ENCODE data around the gene PCSK4. TPM values are rescaled to one million over a fixed set of nuclear protein-coding genes. Genes with fewer than 3 reads are reported as not detected.

PCSK4 gene
- total RNA-seq, 1 experiment from 2014 or later, result 11.1 TPM

DNA sequence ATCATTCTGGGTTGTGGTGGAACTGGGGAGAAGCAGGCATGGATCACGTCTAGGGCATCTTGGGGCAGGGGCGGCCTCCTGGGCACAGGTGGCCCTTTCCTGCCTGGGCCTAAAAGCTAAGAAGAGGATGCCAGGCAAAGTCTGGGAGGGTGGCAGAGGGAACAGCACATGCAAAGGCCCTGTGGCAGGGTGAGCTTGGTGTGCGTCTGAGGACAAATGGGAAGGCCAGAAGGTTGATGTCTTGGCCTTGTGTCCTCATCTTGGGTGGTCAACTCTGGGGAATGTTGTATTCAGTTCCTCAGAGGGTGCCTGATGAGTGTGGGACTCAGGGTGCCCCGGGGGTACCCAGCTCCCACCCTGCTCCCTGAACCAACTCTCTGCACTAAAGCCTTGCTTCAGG, 28.3 kb upstream of the PCSK4 start:
- no peaks in the 10 kb centered on the region for H3K36me3 ChIP-seq (ENCODE audit: control insufficient read depth in 1 of 2, insufficient read depth in 2 of 2, low read length in 2 of 2)
- H4K20me1 ChIP-seq (ENCODE audit: insufficient read depth), result no peaks in the 10 kb centered on the region
- POLR2A ChIA-PET, result no interaction called here
- peaks cover 3 to 9% of the 10 kb centered on the region in 2 experiments for H3K4me1 ChIP-seq (ENCODE audit: control insufficient read depth in 1 of 2, insufficient read depth in 2 of 2, low read length in 2 of 2)
- no TSS peak for BruUV-seq (replicated peaks)
- RAD21 ChIA-PET (ENCODE audit: low non-redundant PET in 1 of 2, low total read pairs in 2 of 2, uncharacterized antibody in 2 of 2, unreplicated experiment in 2 of 2), result no interaction called here
- H3K27me3 ChIP-seq (ENCODE audit: insufficient read depth, low read length), result no peaks in the 10 kb centered on the region
- TF ChIP-seq YY1 (IDR thresholded peaks at IDR 0.05; ENCODE audit: extremely low read depth, insufficient replicate concordance, low read depth, low read length) (no peak), ZNF274 (IDR thresholded peaks at IDR 0.05; ENCODE audit: low read depth, low read length) (no peak), SIN3A (IDR thresholded peaks at IDR 0.05; ENCODE audit: low read depth) (no peak)
- TF ChIP-seq, protein P1, sequence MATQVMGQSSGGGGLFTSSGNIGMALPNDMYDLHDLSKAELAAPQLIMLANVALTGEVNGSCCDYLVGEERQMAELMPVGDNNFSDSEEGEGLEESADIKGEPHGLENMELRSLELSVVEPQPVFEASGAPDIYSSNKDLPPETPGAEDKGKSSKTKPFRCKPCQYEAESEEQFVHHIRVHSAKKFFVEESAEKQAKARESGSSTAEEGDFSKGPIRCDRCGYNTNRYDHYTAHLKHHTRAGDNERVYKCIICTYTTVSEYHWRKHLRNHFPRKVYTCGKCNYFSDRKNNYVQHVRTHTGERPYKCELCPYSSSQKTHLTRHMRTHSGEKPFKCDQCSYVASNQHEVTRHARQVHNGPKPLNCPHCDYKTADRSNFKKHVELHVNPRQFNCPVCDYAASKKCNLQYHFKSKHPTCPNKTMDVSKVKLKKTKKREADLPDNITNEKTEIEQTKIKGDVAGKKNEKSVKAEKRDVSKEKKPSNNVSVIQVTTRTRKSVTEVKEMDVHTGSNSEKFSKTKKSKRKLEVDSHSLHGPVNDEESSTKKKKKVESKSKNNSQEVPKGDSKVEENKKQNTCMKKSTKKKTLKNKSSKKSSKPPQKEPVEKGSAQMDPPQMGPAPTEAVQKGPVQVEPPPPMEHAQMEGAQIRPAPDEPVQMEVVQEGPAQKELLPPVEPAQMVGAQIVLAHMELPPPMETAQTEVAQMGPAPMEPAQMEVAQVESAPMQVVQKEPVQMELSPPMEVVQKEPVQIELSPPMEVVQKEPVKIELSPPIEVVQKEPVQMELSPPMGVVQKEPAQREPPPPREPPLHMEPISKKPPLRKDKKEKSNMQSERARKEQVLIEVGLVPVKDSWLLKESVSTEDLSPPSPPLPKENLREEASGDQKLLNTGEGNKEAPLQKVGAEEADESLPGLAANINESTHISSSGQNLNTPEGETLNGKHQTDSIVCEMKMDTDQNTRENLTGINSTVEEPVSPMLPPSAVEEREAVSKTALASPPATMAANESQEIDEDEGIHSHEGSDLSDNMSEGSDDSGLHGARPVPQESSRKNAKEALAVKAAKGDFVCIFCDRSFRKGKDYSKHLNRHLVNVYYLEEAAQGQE (IDR thresholded peaks at IDR 0.05; ENCODE audit: low read depth), result no peak
- TF ChIP-seq, protein P2, sequence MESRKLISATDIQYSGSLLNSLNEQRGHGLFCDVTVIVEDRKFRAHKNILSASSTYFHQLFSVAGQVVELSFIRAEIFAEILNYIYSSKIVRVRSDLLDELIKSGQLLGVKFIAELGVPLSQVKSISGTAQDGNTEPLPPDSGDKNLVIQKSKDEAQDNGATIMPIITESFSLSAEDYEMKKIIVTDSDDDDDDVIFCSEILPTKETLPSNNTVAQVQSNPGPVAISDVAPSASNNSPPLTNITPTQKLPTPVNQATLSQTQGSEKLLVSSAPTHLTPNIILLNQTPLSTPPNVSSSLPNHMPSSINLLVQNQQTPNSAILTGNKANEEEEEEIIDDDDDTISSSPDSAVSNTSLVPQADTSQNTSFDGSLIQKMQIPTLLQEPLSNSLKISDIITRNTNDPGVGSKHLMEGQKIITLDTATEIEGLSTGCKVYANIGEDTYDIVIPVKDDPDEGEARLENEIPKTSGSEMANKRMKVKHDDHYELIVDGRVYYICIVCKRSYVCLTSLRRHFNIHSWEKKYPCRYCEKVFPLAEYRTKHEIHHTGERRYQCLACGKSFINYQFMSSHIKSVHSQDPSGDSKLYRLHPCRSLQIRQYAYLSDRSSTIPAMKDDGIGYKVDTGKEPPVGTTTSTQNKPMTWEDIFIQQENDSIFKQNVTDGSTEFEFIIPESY (IDR thresholded peaks at IDR 0.05; ENCODE audit: extremely low read depth, insufficient replicate concordance, low read length), result no peak
- TF ChIP-seq, protein P3, sequence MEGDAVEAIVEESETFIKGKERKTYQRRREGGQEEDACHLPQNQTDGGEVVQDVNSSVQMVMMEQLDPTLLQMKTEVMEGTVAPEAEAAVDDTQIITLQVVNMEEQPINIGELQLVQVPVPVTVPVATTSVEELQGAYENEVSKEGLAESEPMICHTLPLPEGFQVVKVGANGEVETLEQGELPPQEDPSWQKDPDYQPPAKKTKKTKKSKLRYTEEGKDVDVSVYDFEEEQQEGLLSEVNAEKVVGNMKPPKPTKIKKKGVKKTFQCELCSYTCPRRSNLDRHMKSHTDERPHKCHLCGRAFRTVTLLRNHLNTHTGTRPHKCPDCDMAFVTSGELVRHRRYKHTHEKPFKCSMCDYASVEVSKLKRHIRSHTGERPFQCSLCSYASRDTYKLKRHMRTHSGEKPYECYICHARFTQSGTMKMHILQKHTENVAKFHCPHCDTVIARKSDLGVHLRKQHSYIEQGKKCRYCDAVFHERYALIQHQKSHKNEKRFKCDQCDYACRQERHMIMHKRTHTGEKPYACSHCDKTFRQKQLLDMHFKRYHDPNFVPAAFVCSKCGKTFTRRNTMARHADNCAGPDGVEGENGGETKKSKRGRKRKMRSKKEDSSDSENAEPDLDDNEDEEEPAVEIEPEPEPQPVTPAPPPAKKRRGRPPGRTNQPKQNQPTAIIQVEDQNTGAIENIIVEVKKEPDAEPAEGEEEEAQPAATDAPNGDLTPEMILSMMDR (IDR thresholded peaks at IDR 0.05 in 2 of 3, conservative IDR thresholded peaks at IDR 0.05 in 1 of 3; ENCODE audit: borderline replicate concordance in 1 of 3, insufficient read depth in 1 of 3, low read depth in 2 of 3, low read length in 2 of 3), result no peak
- H3K4me3 ChIP-seq (replicated peaks in 1 of 2; ENCODE audit: low read depth in 1 of 2, low read length in 2 of 2), result no peak overlapping the region
- no peaks in the 10 kb centered on the region for H3K9me2 ChIP-seq (ENCODE audit: insufficient read depth)
- H2AFZ ChIP-seq (ENCODE audit: low read depth, low read length, poor library complexity, severe bottlenecking), result no peak overlapping the region
- CTCF ChIA-PET, result no interaction called here
- no peak overlapping the region for H3K27ac ChIP-seq (ENCODE audit: low read depth, low read length)
- no peak overlapping the region for H3K9ac ChIP-seq (ENCODE audit: low read length)
- ATAC-seq, result no peak
- H3K79me2 ChIP-seq (ENCODE audit: insufficient read depth, low read length), result no peaks in the 10 kb centered on the region
- DNase-seq (ENCODE audit: low read depth, low spot score), result no peak
- H3K4me2 ChIP-seq (ENCODE audit: low read length), result no peak overlapping the region
- intact Hi-C loops (cut with micrococcal nuclease), result no loop called here
- no peaks in the 10 kb centered on the region for H3K9me3 ChIP-seq (ENCODE audit: control insufficient read depth in 1 of 2, insufficient read depth in 1 of 2, low read depth in 1 of 2, low read length in 2 of 2)
